GM12878 (cell line): ENCODE data around the gene COL5A1. TPM values are rescaled to one million over a fixed set of nuclear protein-coding genes. Genes with fewer than 3 reads are reported as not detected.

ENCODE experiments used
- ATAC-seq: fragments of 200-7000 bp; cut with Tn5 transposase; 3 replicates; pipeline ENCODE4 v1.9.1; 2020; ENCODE audit warnings: mild to moderate bottlenecking, moderate library complexity
- BruUV-seq: library from RNA; stranded (reverse); fragments of 400-500 nt; replicated peaks from 2 replicates; lab custom pipeline; 2021; lab: Mats Ljungman, UMichigan
- CTCF ChIA-PET: fragments of 300-600 bp; sonication (Branson Sonifier 250); formaldehyde crosslinking; extraction: SDS; loops from one replicate; lab custom pipeline; 2021; ENCODE audit warnings: inconsistent platforms; lab: Yijun Ruan, JAX
- POLR2A ChIA-PET: fragments of 350-600 bp; formaldehyde crosslinking; extraction: SDS; loops from one replicate; lab custom pipeline; 2021; ENCODE audit warnings: inconsistent platforms; lab: Charles Lee
- RAD21 ChIA-PET: fragments of 300-600 bp; sonication (Branson Sonifier 250); formaldehyde crosslinking; loops from one replicate; lab custom pipeline; 2023; ENCODE audit warnings: antibody characterized with exemption; ENCODE audit not compliant: unreplicated experiment; lab: Charles Lee
- SMC1A ChIA-PET: fragments of 300-600 bp; sonication (Branson Sonifier 250); formaldehyde crosslinking; loops from one replicate; lab custom pipeline; 2023; ENCODE audit not compliant: unreplicated experiment, uncharacterized antibody; lab: Charles Lee
- DNase-seq: peaks from one replicate; pipeline ENCODE4 v3.0.0-alpha.2; 2011; ENCODE audit warnings: low read depth, low spot score
- FAIRE-seq: peaks from 3 replicates; lab custom pipeline; 2011; peaks lifted over from hg19 to GRCh38; lab: Jason Lieb, UNC
- H2AFZ ChIP-seq: 2 replicates; pipeline ENCODE4 v1.6.0; 2011; ENCODE audit warnings: low read depth, low read length, control low read depth; ENCODE audit not compliant: control insufficient read depth
- H3K27ac ChIP-seq: 2 replicates; pipeline ENCODE4 v1.5.1; 2011; ENCODE audit warnings: control low read depth; ENCODE audit not compliant: control insufficient read depth, insufficient read depth
- H3K27me3 ChIP-seq, 2 experiments: replicated peaks in 1 of 2; 2 replicates each; pipeline versions ENCODE4 v1.6.0 to v1.6.1; 2011; ENCODE audit warnings: low read length in 1 of 2; ENCODE audit not compliant: control insufficient read depth in 2 of 2, insufficient read depth in 2 of 2
- H3K36me3 ChIP-seq, 2 experiments: 2 replicates each; pipeline ENCODE4 v1.5.1; 2011; ENCODE audit warnings: low read length in 1 of 2; ENCODE audit not compliant: control insufficient read depth in 2 of 2, insufficient read depth in 2 of 2
- H3K4me1 ChIP-seq: 2 replicates; pipeline ENCODE4 v1.6.1; 2011; ENCODE audit warnings: mild to moderate bottlenecking, low read length, moderate library complexity, mixed read lengths; ENCODE audit not compliant: control insufficient read depth, insufficient read depth
- H3K4me2 ChIP-seq: 2 replicates; pipeline ENCODE4 v1.6.0; 2011; ENCODE audit warnings: control low read depth; ENCODE audit not compliant: control insufficient read depth, insufficient read depth
- H3K4me3 ChIP-seq: fragments of 200-600 bp; sonication (generic); 2 replicates; pipeline ENCODE4 v1.5.1; 2016
- H3K79me2 ChIP-seq: 2 replicates; pipeline ENCODE4 v1.6.0; 2011; ENCODE audit warnings: low read length; ENCODE audit not compliant: control insufficient read depth, insufficient read depth
- H3K9ac ChIP-seq: 2 replicates; pipeline ENCODE4 v1.8.0; 2011; ENCODE audit warnings: low read length, control low read depth, mixed read lengths; ENCODE audit not compliant: control insufficient read depth, insufficient read depth
- H3K9me3 ChIP-seq: replicated peaks from 3 replicates; pipeline ENCODE4 v1.5.1; 2011; ENCODE audit warnings: mild to moderate bottlenecking, low read length; ENCODE audit not compliant: control insufficient read depth, insufficient read depth
- H4K20me1 ChIP-seq: 2 replicates; pipeline ENCODE4 v1.6.0; 2011; ENCODE audit not compliant: control insufficient read depth, insufficient read depth
- BCL3 ChIP-seq: IDR thresholded peaks from 2 replicates; pipeline ENCODE4 v1.6.1; 2011; ENCODE audit warnings: borderline replicate concordance, low read depth, mild to moderate bottlenecking, moderate library complexity, low read length; ENCODE audit not compliant: insufficient read depth, poor library complexity, severe bottlenecking
- CBX5 ChIP-seq: sonication (generic); IDR thresholded peaks from 2 replicates; pipeline ENCODE4 v1.6.1; 2016; ENCODE audit warnings: low read depth, moderate library complexity, mild to moderate bottlenecking, inconsistent platforms
- EED ChIP-seq: sonication (generic); IDR thresholded peaks from 2 replicates; pipeline ENCODE4 v1.6.1; 2016; ENCODE audit warnings: antibody characterized with exemption, low read depth
- HDGF ChIP-seq: fragments of 450-650 bp; IDR thresholded peaks from 2 replicates; pipeline ENCODE4 v1.6.1; 2016; ENCODE audit warnings: antibody characterized with exemption
- MXI1 ChIP-seq: fragments of 150-350 bp; IDR thresholded peaks from 2 replicates; pipeline ENCODE4 v1.6.1; 2011; ENCODE audit warnings: low read depth, mild to moderate bottlenecking, inconsistent platforms, low read length, improper control_type of control experiment
- NFXL1 ChIP-seq: fragments of 450-650 bp; IDR thresholded peaks from 2 replicates; pipeline ENCODE4 v1.6.1; 2017; ENCODE audit warnings: antibody characterized with exemption, mild to moderate bottlenecking, borderline replicate concordance
- NR2F1 ChIP-seq: fragments of 450-650 bp; conservative IDR thresholded peaks from 2 replicates; pipeline ENCODE4 v1.6.1; 2017; ENCODE audit warnings: mild to moderate bottlenecking
- PKNOX1 ChIP-seq: fragments of 450-650 bp; IDR thresholded peaks from 2 replicates; pipeline ENCODE4 v1.6.1; 2016; ENCODE audit warnings: mild to moderate bottlenecking
- TARDBP ChIP-seq: IDR thresholded peaks from 2 replicates; pipeline ENCODE4 v1.6.1; 2016; ENCODE audit warnings: borderline replicate concordance
- TCF12 ChIP-seq: IDR thresholded peaks from 2 replicates; pipeline ENCODE4 v1.6.1; 2011; ENCODE audit warnings: low read depth, mild to moderate bottlenecking, low read length
- ZNF207 ChIP-seq: fragments of 450-650 bp; IDR thresholded peaks from 2 replicates; pipeline ENCODE4 v1.6.1; 2014; ENCODE audit warnings: antibody characterized with exemption, mild to moderate bottlenecking, borderline replicate concordance
- WGBS: methylation state at CpG from one replicate; pipeline ENCODE4 v1.1.6; 2016; ENCODE audit warnings: low lambda C conversion rate; ENCODE audit not compliant: insufficient replicate concordance, insufficient coverage; ENCODE audit errors: missing lambda C conversion rate; 5-methylcytosine and 5-hydroxymethylcytosine counted together
- in situ Hi-C: fragments of 300-500 bp; cut with MboI; formaldehyde crosslinking; loops from 9 replicates; pipeline ENCODE4 v1.14.3; 2018; ENCODE audit warnings: mixed read lengths
- intact Hi-C: fragments of 100-400 bp; cut with micrococcal nuclease; formaldehyde crosslinking; loops from one replicate; pipeline ENCODE4 v1.14.2; 2022; ENCODE audit not compliant: unreplicated experiment
- polyA plus RNA-seq, 11 experiments: library from polyadenylated mRNA; depleted of rRNA in 4 of 11; unstranded in 6 of 11; stranded (reverse) in 5 of 11; fragments of >200 nt; fragmentation: Nextera tagmentation in 4 of 11; fragmentation: Illumina TruSeq in 1 of 11; extraction: Ambion mirVana in 4 of 11; extraction: Trizol in 1 of 11; gene quantifications; 1 replicate in 1 of 11; 2 replicates in 10 of 11; pipeline versions ENCODE4 v1.2.1 to v1.2.3, GENCODE V29; 2011 to 2016; ENCODE audit warnings: inconsistent platforms in 2 of 11, missing spikeins in 2 of 11, low read depth in 1 of 11
- total RNA-seq, 4 experiments: library from RNA; depleted of rRNA in 3 of 4; stranded (reverse); fragments of >200 nt in 3 of 4; fragmentation: Illumina TruSeq in 1 of 4; extraction: Trizol in 1 of 4; gene quantifications; 2 replicates each; pipeline versions ENCODE4 v1.2.1 to v1.2.3, GENCODE V29; 2013 to 2021
- TF ChIP-seq, protein P1 (sequence below): fragments of 450-650 bp; formaldehyde crosslinking; IDR thresholded peaks from 2 replicates; pipeline ENCODE4 v1.4.0; 2020; ENCODE audit warnings: mild to moderate bottlenecking, moderate library complexity

COL5A1 gene
- total and polyA plus RNA-seq, 10 of the 15 experiments (the other 5 are each of a cell fraction or from before 2014, with no cell fraction given): under 0.01 to 0.15 (median 0.13) TPM; not detected in 4

DNA sequence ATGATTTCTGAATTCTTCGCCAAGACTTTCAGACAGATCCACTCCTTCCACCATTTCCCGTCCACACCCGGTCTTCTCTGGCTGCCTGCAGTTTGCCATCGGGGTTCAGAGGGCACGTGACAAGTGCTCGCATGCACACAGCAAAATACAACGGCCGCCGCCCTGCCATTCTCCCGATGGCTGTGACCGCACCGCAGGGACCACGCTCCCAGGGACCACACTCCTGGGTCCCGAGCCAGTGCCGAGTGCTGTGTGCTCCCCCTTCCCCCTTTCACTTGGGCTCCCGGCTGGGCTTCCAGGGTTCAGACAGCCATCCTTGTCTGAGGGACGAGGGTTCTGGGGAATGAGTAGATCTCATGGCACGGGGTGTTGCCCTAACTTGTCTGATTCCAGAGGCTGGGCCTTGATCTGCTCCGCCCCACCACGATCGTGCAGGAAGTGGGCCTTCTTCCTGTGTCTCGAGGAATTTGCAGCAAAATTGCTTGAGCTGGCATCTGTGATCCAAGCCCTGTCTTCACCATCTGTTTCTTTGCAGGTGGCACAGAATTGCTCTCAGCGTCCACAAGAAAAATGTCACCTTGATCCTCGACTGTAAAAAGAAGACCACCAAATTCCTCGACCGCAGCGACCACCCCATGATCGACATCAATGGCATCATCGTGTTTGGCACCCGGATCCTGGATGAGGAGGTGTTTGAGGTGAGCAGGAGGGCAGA, 59.2 kb downstream of the COL5A1 start (continued):
- TF ChIP-seq, protein P1, sequence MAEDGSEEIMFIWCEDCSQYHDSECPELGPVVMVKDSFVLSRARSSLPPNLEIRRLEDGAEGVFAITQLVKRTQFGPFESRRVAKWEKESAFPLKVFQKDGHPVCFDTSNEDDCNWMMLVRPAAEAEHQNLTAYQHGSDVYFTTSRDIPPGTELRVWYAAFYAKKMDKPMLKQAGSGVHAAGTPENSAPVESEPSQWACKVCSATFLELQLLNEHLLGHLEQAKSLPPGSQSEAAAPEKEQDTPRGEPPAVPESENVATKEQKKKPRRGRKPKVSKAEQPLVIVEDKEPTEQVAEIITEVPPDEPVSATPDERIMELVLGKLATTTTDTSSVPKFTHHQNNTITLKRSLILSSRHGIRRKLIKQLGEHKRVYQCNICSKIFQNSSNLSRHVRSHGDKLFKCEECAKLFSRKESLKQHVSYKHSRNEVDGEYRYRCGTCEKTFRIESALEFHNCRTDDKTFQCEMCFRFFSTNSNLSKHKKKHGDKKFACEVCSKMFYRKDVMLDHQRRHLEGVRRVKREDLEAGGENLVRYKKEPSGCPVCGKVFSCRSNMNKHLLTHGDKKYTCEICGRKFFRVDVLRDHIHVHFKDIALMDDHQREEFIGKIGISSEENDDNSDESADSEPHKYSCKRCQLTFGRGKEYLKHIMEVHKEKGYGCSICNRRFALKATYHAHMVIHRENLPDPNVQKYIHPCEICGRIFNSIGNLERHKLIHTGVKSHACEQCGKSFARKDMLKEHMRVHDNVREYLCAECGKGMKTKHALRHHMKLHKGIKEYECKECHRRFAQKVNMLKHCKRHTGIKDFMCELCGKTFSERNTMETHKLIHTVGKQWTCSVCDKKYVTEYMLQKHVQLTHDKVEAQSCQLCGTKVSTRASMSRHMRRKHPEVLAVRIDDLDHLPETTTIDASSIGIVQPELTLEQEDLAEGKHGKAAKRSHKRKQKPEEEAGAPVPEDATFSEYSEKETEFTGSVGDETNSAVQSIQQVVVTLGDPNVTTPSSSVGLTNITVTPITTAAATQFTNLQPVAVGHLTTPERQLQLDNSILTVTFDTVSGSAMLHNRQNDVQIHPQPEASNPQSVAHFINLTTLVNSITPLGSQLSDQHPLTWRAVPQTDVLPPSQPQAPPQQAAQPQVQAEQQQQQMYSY (CRISPR knock-in tag): no peak

- SMC1A ChIA-PET: no interaction called here
- intact Hi-C loops: no loop called here
- no peak overlapping the region for H3K4me2 ChIP-seq
- BruUV-seq: no TSS peak
- H3K9me3 ChIP-seq: no peaks in the 10 kb centered on the region
- no peaks in the 10 kb centered on the region; a peak in 1 of 4 replicates for H3K27me3 ChIP-seq
- H3K27ac ChIP-seq: no peak overlapping the region
- H2AFZ ChIP-seq: no peak overlapping the region
- ATAC-seq: no peak
- TF ChIP-seq BCL3: no peak
- TF ChIP-seq PKNOX1: no peak
- no peak for TF ChIP-seq NFXL1
- TF ChIP-seq ZNF207: no peak
- TF ChIP-seq CBX5: no peak
- TF ChIP-seq TCF12: no peak
- TF ChIP-seq EED: no peak
- no peak for TF ChIP-seq TARDBP
- TF ChIP-seq HDGF: no peak
- TF ChIP-seq MXI1: no peak
- TF ChIP-seq NR2F1: no peak
- TF ChIP-seq, all 136 proteins: peak for 0
- ChIA-PET POLR2A (no interaction called here), CTCF (interaction anchor here (1.7 kb wide), 1 partner anchor 156 kb away, joined by 4 read pairs; no protein-coding TSS in a partner anchor), RAD21 (no interaction called here)
- no peaks in the 10 kb centered on the region for H3K79me2 ChIP-seq
- FAIRE-seq (no peak), DNase-seq (no peak)
- no peak overlapping the region for H3K4me3 ChIP-seq
- no peak overlapping the region for H3K9ac ChIP-seq
- no peaks in the 10 kb centered on the region for H4K20me1 ChIP-seq
- H3K36me3 ChIP-seq: no peaks in the 10 kb centered on the region
- H3K4me1 ChIP-seq: no peaks in the 10 kb centered on the region
- 38% methylated on average over 22 of the region's 22 CpGs for WGBS
- in situ Hi-C loops: no loop called here
These were observed 60.1 kb downstream of the COL5A1 start for GRCh38 chr9:134701581-134702259.
